Uterus (tissue), 4 donors: ENCODE results near the gene ATP5F1C. TPM values are rescaled to one million over a fixed set of nuclear protein-coding genes. Genes with fewer than 3 reads are reported as not detected.

Experiments
- DNase-seq, 2 donors: peaks; one replicate each; pipeline ENCODE4 v3.0.0-alpha.2; 2019 to 2020
- H3K27ac ChIP-seq, 2 donors: fragments of 200-600 bp; sonication (generic); 1 replicate in 1 of 2; 2 replicates in 1 of 2; pipeline ENCODE4 v1.5.1; 2016 to 2018
- H3K27me3 ChIP-seq, 2 donors: fragments of 200-600 bp; sonication (generic); one replicate each; pipeline ENCODE4 v1.5.1; 2018 to 2019; ENCODE audit warnings: control low read depth in 1 of 2
- H3K36me3 ChIP-seq, 2 donors: fragments of 200-600 bp; sonication (generic); one replicate each; pipeline ENCODE4 v1.5.1; 2019; ENCODE audit warnings: control low read depth in 1 of 2
- H3K4me1 ChIP-seq, 2 donors: fragments of 200-600 bp; sonication (generic); one replicate each; pipeline ENCODE4 v1.5.1; 2018 to 2019; ENCODE audit warnings: control low read depth in 1 of 2
- H3K4me3 ChIP-seq, 2 donors: fragments of 200-600 bp; sonication (generic); 1 replicate in 1 of 2; 2 replicates in 1 of 2; pipeline ENCODE4 v1.5.1; 2018 to 2019; ENCODE audit warnings: mild to moderate bottlenecking in 1 of 2
- H3K9me3 ChIP-seq, 2 donors: fragments of 200-600 bp; sonication (generic); one replicate each; pipeline ENCODE4 v1.5.1; 2019; ENCODE audit warnings: control low read depth in 1 of 2
- POLR2A ChIP-seq, 2 donors: fragments of 450-650 bp; IDR thresholded peaks; one replicate each; pipeline ENCODE4 v1.6.1; 2016; ENCODE audit warnings: antibody characterized with exemption in 2 of 2, mild to moderate bottlenecking in 1 of 2, moderate library complexity in 1 of 2
- intact Hi-C: fragments of 100-400 bp; cut with DNase I; formaldehyde crosslinking; loops from one replicate; pipeline ENCODE4 v1.15.1; 2023; ENCODE audit warnings: low total_unique reads
- total RNA-seq, 4 donors: library from RNA; depleted of rRNA in 3 of 4; stranded (reverse); fragments of >200 nt in 3 of 4; gene quantifications; one replicate each; pipeline versions ENCODE4 v1.1.0 to v1.2.4, GENCODE V29; 2014 to 2023
- TF ChIP-seq, protein P1 (sequence below), 4 experiments: fragments of 200-600 bp in 2 of 4; fragments of 450-650 bp in 2 of 4; sonication (generic) in 2 of 4; IDR thresholded peaks; one replicate each; pipeline ENCODE4 v1.5.1; 2016 to 2019; ENCODE audit warnings: antibody characterized with exemption in 4 of 4, mild to moderate bottlenecking in 2 of 4, moderate library complexity in 1 of 4
- donor health status: DM: yes; HTN: yes; CAD: no.

ATP5F1C gene
- total RNA-seq, 4 donors from 2014 or later = 126 to 327 (median 230) TPM

DNA sequence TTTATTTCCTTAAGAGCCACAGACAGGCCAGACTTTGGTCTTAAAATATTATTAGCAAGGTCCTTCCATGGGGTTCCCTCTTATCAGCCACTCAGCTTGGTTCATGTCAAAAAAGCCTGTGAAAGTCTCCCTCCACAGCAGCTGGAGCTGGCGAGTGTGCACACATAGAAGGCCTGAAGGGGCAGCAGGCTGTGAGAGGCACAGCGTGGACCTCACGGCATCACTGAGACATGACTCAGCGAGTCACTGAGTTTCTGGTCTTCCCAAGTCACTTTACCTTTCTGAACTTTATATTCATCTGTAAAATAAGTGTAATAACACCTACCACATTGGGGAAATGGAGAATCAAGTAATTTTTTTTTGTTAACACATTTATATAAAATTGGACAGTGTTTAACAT is 39.0 kb downstream of the ATP5F1C start:
- H3K27me3 ChIP-seq = no peaks in the 10 kb centered on the region
- intact Hi-C loops = no loop called here
- H3K36me3 ChIP-seq = no peaks in the 10 kb centered on the region
- H3K27ac ChIP-seq = no peak overlapping the region
- TF ChIP-seq, protein P1, sequence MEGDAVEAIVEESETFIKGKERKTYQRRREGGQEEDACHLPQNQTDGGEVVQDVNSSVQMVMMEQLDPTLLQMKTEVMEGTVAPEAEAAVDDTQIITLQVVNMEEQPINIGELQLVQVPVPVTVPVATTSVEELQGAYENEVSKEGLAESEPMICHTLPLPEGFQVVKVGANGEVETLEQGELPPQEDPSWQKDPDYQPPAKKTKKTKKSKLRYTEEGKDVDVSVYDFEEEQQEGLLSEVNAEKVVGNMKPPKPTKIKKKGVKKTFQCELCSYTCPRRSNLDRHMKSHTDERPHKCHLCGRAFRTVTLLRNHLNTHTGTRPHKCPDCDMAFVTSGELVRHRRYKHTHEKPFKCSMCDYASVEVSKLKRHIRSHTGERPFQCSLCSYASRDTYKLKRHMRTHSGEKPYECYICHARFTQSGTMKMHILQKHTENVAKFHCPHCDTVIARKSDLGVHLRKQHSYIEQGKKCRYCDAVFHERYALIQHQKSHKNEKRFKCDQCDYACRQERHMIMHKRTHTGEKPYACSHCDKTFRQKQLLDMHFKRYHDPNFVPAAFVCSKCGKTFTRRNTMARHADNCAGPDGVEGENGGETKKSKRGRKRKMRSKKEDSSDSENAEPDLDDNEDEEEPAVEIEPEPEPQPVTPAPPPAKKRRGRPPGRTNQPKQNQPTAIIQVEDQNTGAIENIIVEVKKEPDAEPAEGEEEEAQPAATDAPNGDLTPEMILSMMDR (IDR thresholded peaks at IDR 0.05) = no peak
- TF ChIP-seq POLR2A (IDR thresholded peaks at IDR 0.05) = no peak
- no peaks in the 10 kb centered on the region for H3K4me1 ChIP-seq
- H3K4me3 ChIP-seq = no peak overlapping the region
- no peak for DNase-seq
- H3K9me3 ChIP-seq = no peaks in the 10 kb centered on the region

DNA sequence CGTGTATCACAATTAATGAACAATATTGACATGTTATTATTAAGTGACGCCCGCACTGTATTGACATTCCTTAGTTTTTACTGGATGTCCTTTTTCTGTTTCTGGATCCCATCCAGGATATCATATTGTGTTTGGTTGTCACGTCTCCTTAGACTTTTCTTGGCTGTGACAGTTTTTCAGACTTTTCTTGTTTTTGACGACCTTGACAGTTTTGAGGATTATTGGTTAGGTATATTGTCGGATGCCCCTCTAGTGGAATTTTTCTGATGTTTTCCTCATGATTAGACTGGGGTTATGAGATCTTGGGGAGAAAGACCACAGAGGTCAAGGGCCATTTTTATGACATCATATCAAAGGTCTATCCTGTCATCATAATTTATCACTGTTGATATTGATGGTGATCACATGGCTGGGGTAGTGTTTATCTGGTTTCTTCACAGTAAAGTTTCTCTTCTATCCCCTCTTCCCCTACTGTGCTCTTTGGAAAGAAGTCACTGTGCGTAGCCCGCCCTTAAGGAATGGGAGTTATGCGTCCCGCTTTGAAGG is 41.4 kb downstream of the ATP5F1C start:
- intact Hi-C loops = no loop called here
- H3K36me3 ChIP-seq = no peaks in the 10 kb centered on the region
- DNase-seq = no peak
- H3K27me3 ChIP-seq = no peaks in the 10 kb centered on the region
- H3K27ac ChIP-seq = no peak overlapping the region
- no peaks in the 10 kb centered on the region for H3K9me3 ChIP-seq
- TF ChIP-seq POLR2A (IDR thresholded peaks at IDR 0.05) = no peak
- TF ChIP-seq, protein P1 (IDR thresholded peaks at IDR 0.05) = no peak
- H3K4me1 ChIP-seq = no peaks in the 10 kb centered on the region
- H3K4me3 ChIP-seq = no peak overlapping the region

DNA sequence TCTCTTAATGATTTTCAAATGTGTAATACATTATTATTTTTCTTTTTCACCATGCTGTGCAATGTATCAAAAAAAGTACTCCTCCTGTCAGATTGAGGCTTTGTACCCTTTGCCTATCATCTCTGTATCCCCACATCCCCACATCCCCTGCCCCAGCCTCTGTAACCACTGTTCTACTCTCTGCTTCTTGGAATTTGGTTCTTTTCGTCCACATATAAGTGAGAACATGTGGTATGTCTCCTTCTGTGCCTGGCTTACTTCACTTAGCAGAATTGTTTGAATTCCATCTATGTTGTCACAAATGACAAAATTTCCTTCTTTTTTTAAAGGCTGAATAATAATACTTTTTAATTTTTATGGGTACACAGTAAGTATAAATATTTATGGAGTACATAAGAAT is 44.1 kb downstream of the ATP5F1C start:
- no peaks in the 10 kb centered on the region for H3K4me1 ChIP-seq
- intact Hi-C loops = no loop called here
- H3K27ac ChIP-seq = no peak overlapping the region
- TF ChIP-seq, protein P1 (IDR thresholded peaks at IDR 0.05) = no peak
- TF ChIP-seq POLR2A (IDR thresholded peaks at IDR 0.05) = no peak
- DNase-seq = no peak
- H3K9me3 ChIP-seq = no peaks in the 10 kb centered on the region
- no peaks in the 10 kb centered on the region for H3K27me3 ChIP-seq
- H3K4me3 ChIP-seq = no peak overlapping the region
- H3K36me3 ChIP-seq = no peaks in the 10 kb centered on the region

DNA sequence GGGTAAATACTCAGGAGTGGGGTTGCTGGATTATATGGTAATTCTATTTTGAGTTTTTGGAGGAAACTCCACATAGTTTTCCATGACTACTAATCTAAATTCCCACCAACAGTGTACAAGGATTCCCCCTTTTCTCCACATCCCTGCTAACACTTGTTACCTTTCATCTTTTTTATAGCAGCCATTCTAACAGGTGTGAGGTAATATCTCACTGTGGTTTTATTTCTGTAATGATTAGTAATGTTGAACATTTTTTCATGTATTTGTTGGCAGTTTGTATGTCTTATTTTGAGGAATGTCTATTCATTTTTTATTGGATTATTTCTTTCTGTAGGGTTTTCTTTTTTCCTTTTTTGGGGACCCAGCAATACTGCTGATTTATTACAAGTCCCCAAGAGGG is 45.2 kb downstream of the ATP5F1C start:
- no peaks in the 10 kb centered on the region for H3K9me3 ChIP-seq
- intact Hi-C loops = no loop called here
- H3K27me3 ChIP-seq = no peaks in the 10 kb centered on the region
- no peak overlapping the region for H3K4me3 ChIP-seq
- H3K36me3 ChIP-seq = no peaks in the 10 kb centered on the region
- H3K4me1 ChIP-seq = no peaks in the 10 kb centered on the region
- DNase-seq = no peak
- TF ChIP-seq, protein P1 (IDR thresholded peaks at IDR 0.05) = no peak
- no peak for TF ChIP-seq POLR2A (IDR thresholded peaks at IDR 0.05)
- H3K27ac ChIP-seq = no peak overlapping the region

DNA sequence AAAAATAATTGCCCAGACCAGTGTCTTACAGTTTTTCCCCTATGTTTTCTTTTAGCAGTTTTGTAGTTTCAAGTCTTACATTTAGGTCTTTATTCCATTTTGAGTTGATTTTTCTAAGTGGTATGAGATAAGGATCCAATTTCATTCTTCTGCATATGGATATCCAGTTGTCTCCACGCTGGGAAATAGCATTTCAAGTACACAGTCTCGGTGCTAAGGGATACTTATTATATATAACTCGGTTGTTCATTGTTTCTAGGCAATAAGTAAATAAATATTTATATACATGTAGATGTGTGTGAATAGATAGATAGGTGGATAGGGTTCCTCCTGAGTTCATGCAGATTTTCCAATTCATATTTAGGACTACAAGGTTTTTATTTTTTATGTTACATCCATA is 46.3 kb downstream of the ATP5F1C start:
- H3K4me1 ChIP-seq = no peaks in the 10 kb centered on the region
- no peak overlapping the region for H3K27ac ChIP-seq
- intact Hi-C loops = no loop called here
- no peaks in the 10 kb centered on the region for H3K27me3 ChIP-seq
- TF ChIP-seq POLR2A (IDR thresholded peaks at IDR 0.05) = no peak
- TF ChIP-seq, protein P1 (IDR thresholded peaks at IDR 0.05) = no peak
- DNase-seq = no peak
- no peak overlapping the region for H3K4me3 ChIP-seq
- no peaks in the 10 kb centered on the region for H3K36me3 ChIP-seq
- H3K9me3 ChIP-seq = no peaks in the 10 kb centered on the region
